ENCODE data around the gene NOC3L. TPM values are rescaled to one million over a fixed set of nuclear protein-coding genes. Genes with fewer than 3 reads are reported as not detected.

The NOC3L gene
- total and polyA plus RNA-seq, 12 donors = 3.7 to 9.3 (median 7.8) TPM

DNA sequence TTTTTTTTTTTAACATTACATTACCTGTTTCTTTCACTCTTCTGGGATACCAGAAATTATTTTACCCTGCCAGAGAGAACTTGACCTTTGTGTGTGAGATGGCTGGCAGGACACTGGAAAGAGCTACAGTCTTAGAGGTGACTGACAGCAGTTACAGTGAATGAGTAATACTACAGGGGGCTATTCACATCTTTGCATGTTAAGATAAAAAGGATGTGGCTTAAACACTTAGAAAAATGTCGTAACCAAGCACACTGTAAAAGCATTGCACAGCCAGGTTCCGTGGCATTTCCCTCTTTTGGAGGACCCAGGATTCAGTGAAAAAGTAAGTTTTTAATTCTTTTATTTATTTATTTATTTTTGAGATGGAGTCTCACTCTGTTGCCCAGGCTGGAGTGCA lies 20.8 kb upstream of the NOC3L start:
- DNase-seq (no peak), ATAC-seq (no peak)
- H3K27me3 ChIP-seq = no peaks in the 10 kb centered on the region
- intact Hi-C loops (cut with DNase I) = no loop called here
- H3K4me1 ChIP-seq = no peaks in the 10 kb centered on the region
- no peak overlapping the region for H3K27ac ChIP-seq
- no peaks in the 10 kb centered on the region for H3K36me3 ChIP-seq
- H3K9me3 ChIP-seq = no peaks in the 10 kb centered on the region
- WGBS, 2 donors = 89 to 96% methylated on average over 2 of the region's 2 CpGs
- TF ChIP-seq, protein P1, sequence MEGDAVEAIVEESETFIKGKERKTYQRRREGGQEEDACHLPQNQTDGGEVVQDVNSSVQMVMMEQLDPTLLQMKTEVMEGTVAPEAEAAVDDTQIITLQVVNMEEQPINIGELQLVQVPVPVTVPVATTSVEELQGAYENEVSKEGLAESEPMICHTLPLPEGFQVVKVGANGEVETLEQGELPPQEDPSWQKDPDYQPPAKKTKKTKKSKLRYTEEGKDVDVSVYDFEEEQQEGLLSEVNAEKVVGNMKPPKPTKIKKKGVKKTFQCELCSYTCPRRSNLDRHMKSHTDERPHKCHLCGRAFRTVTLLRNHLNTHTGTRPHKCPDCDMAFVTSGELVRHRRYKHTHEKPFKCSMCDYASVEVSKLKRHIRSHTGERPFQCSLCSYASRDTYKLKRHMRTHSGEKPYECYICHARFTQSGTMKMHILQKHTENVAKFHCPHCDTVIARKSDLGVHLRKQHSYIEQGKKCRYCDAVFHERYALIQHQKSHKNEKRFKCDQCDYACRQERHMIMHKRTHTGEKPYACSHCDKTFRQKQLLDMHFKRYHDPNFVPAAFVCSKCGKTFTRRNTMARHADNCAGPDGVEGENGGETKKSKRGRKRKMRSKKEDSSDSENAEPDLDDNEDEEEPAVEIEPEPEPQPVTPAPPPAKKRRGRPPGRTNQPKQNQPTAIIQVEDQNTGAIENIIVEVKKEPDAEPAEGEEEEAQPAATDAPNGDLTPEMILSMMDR (IDR thresholded peaks at IDR 0.05) = no peak
- no peak overlapping the region for H3K4me3 ChIP-seq

DNA sequence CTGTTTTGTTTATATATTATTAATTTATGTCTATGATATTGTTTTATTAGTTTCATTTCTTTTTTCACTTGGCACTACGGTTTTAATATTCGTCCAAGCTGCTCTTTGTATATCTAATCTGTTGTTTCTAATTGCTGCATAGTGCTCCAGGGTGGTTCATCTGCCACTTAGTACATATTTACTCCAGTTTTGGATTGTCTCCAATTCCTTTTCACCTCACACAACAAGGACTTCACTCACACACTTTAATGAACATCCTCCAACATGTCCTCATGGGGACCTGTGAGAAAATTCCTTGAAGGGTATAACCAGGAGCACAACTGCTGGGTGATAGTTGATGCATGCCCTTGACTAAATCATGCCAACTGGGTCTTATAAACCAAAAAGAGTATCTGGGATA lies 14.1 kb upstream of the NOC3L start:
- TF ChIP-seq, protein P1 (IDR thresholded peaks at IDR 0.05) = no peak
- no peaks in the 10 kb centered on the region for H3K36me3 ChIP-seq

DNA sequence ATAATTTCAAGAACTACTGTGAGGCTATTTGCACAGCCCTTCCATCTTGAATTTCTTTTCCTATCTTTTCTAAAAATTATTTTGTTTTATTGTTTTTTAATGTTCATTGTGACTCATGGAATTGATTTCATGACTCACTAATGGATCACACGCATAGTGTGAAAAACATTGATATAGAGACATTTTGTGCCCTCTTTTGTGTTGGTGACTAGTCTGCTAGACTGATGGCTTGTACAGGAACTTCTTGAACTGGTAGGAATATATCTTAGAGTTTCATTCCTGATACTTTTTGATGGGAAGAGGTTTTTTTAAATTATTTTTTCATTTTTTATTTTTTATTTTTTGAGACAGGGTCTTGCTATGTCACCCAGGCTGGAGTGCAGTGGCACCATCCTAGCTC lies 12.6 kb upstream of the NOC3L start:
- H3K36me3 ChIP-seq = no peaks in the 10 kb centered on the region
- no peak overlapping the region for H3K27ac ChIP-seq
- ATAC-seq (no peak), DNase-seq (no peak)
- no peak overlapping the region for H3K4me3 ChIP-seq
- TF ChIP-seq, protein P1 (IDR thresholded peaks at IDR 0.05) = no peak
- H3K4me1 ChIP-seq = no peaks in the 10 kb centered on the region
- intact Hi-C loops (cut with DNase I) = no loop called here
- 92 to 98% methylated on average over 1 of the region's 1 CpG for WGBS, 2 donors
- H3K27me3 ChIP-seq = peaks cover 0 to 17% (median 0%) of the 10 kb centered on the region in 7 donors
- no peaks in the 10 kb centered on the region for H3K9me3 ChIP-seq

More for the DNA sequence above, 14.1 kb upstream of the NOC3L start:
- ATAC-seq = no peak
- no peaks in the 10 kb centered on the region for H3K9me3 ChIP-seq
- no peak for DNase-seq
- no peaks in the 10 kb centered on the region for H3K4me1 ChIP-seq
- H3K27me3 ChIP-seq = peaks cover 0 to 17% (median 0%) of the 10 kb centered on the region in 7 donors
- no peak overlapping the region for H3K27ac ChIP-seq
- intact Hi-C loops (cut with DNase I) = no loop called here
- 49 to 63% methylated on average over 2 of the region's 2 CpGs for WGBS, 2 donors
- no peak overlapping the region for H3K4me3 ChIP-seq

DNA sequence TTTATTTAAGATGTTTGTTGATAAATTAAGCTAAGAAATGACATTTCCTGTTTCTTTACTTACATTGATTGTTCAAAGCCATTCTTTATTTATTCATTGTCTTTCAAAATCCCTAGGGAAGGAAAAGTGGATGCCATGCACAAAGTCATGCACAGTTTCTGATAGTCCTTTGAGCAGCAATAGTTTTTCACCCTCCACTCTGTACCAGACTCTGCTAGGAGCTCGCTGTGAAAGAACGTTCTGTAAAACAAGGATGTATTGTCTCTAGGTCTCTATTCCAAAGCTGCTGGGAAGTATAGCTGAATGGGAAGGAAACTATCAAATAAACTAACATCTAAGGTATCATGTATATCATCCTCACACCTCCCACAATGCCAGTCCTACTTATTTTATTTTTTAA lies 7.8 kb upstream of the NOC3L start:
- Histone ChIP-seq H3K4me1 (no peaks in the 10 kb centered on the region), H3K27ac (no peak overlapping the region), H3K9me3 (no peaks in the 10 kb centered on the region), H3K4me3 (no peak overlapping the region), H3K27me3 (peaks cover 0 to 13% (median 0%) of the 10 kb centered on the region in 7 donors), H3K36me3 (no peaks in the 10 kb centered on the region)
- DNase-seq (no peak), ATAC-seq (no peak)
- 66 to 67% methylated on average over 2 of the region's 2 CpGs for WGBS, 2 donors
- intact Hi-C loops (cut with DNase I) = no loop called here
- TF ChIP-seq, protein P1 (IDR thresholded peaks at IDR 0.05) = no peak

Measured in heart right ventricle (tissue), 16 donors.